Measurements from ENCODE around the gene CASKIN1. TPM values are rescaled to one million over a fixed set of nuclear protein-coding genes. Genes with fewer than 3 reads are reported as not detected.
"Not testable (repeated sequence)": the region's sequence is repeated elsewhere in the genome, so short reads cannot be mapped to it uniquely, and the experiment has no call there.

Gene CASKIN1
- total RNA-seq, 4 donors from 2014 or later: 0.71 to 2.2 (median 1.3) TPM

DNA sequence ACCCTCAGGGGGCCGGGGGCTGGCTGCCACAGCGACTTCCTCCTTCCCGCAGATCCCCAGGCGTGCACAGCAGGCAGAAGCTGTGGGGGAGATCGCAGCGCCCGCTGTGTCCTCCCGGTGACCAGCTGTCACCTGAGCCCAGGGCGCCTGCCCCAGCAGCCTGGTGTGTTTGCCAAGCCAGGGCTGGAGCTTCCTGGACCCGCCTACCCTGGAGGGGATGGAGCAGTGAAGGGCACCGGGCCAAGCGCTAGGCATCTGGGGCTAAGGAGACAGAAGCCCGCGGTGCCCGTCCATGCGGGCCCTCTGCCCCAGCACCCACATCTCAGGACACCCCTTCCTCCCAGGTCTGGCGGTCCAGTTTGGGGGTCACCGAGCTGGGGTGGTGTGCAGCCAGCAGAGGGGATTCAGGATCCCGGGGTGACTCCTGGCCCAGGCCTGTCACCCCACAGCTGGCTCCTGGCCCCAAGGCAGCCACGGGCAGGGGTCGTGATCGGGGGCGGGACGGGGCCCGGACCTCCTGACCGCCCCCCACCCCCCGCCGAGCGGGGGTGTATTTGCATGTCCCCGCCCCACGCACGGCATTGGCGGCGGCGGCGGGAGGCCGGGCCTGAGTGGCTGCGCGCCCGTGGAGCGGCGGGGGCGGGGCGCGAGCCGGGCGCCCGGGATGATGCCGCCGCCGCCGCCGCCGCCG, 48.3 kb downstream of the CASKIN1 start, which contains the start of gene RAB26:
RAB26 (plus strand) TSS at position 645 of the 691 bp plus-strand sequence. CDS start 159 bp downstream, outside the sequence.
- TF ChIP-seq, protein P1, sequence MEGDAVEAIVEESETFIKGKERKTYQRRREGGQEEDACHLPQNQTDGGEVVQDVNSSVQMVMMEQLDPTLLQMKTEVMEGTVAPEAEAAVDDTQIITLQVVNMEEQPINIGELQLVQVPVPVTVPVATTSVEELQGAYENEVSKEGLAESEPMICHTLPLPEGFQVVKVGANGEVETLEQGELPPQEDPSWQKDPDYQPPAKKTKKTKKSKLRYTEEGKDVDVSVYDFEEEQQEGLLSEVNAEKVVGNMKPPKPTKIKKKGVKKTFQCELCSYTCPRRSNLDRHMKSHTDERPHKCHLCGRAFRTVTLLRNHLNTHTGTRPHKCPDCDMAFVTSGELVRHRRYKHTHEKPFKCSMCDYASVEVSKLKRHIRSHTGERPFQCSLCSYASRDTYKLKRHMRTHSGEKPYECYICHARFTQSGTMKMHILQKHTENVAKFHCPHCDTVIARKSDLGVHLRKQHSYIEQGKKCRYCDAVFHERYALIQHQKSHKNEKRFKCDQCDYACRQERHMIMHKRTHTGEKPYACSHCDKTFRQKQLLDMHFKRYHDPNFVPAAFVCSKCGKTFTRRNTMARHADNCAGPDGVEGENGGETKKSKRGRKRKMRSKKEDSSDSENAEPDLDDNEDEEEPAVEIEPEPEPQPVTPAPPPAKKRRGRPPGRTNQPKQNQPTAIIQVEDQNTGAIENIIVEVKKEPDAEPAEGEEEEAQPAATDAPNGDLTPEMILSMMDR (IDR thresholded peaks at IDR 0.05): no peak
- no peak for TF ChIP-seq POLR2A (IDR thresholded peaks at IDR 0.05)
- peak; percentile 59 to 95 for DNase-seq (ENCODE audit: low spot score in 2 of 2)

DNA sequence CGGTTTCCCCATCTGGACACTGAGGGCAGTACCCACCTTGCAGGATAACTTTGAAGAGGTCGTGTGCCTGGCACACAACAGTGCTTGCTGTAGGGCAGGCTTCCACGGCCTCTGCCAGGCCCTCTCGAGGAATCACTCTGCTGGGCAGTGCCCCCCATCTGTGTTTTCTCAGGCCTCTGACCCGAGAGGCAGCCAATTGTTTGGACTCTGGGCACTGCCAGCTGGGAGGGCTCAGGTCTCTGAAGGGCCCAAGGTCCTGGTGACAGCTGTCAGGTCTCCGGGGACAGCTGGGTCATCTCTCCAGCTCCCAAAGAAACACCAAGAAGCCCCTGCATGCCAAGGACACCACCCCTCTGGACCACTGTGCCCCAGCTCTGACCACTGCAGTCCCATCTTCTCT, 49.0 kb downstream of the CASKIN1 start:
- TF ChIP-seq POLR2A (IDR thresholded peaks at IDR 0.05): no peak
- TF ChIP-seq, protein P1 (IDR thresholded peaks at IDR 0.05): no peak
- no peak overlapping the region for H3K4me3 ChIP-seq (ENCODE audit: low read depth, poor library complexity, severe bottlenecking)
- intact Hi-C loops (cut with DNase I; ENCODE audit: low total_unique reads): no loop called here
- no peak for DNase-seq (ENCODE audit: low spot score in 2 of 2)
- 70 to 92% methylated on average over 5 of the region's 6 CpGs for WGBS, 2 donors

More for the DNA sequence above, 48.3 kb downstream of the CASKIN1 start, which contains the start of gene RAB26:
- intact Hi-C loops (cut with DNase I; ENCODE audit: low total_unique reads): no loop called here
- 20 to 25% methylated on average over 2 to 15 of the region's 55 CpGs for WGBS, 2 donors
- no peak within 1 kb of the TSS for H3K4me3 ChIP-seq (ENCODE audit: low read depth, poor library complexity, severe bottlenecking)

DNA sequence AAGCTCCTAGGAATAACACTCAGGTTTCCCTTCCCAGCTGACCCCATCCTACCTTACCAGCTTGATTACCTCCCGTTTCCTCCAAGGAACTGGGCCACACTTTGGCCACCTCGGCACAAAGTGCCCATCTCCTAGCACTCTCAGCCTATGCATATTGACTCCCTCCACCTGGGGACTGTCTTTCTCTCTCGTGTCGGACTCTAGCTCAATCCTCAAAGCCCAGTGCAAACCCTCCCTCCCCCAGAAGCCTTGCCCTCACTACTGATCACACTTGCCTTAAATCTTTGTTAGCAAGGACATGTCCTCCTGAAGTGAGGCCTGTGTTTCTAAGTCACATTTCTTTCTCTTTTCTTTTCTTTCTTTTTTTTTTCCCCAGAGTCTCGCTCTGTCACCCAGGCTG, 50.6 kb downstream of the CASKIN1 start:
- H3K4me3 ChIP-seq (ENCODE audit: low read depth, poor library complexity, severe bottlenecking): no peak overlapping the region
- intact Hi-C loops (cut with DNase I; ENCODE audit: low total_unique reads): no loop called here
- WGBS, 2 donors: 89 to 90% methylated on average over 5 of the region's 5 CpGs
- no peak for DNase-seq (ENCODE audit: low spot score in 2 of 2)
- TF ChIP-seq, protein P1 (IDR thresholded peaks at IDR 0.05): no peak
- no peak for TF ChIP-seq POLR2A (IDR thresholded peaks at IDR 0.05)

DNA sequence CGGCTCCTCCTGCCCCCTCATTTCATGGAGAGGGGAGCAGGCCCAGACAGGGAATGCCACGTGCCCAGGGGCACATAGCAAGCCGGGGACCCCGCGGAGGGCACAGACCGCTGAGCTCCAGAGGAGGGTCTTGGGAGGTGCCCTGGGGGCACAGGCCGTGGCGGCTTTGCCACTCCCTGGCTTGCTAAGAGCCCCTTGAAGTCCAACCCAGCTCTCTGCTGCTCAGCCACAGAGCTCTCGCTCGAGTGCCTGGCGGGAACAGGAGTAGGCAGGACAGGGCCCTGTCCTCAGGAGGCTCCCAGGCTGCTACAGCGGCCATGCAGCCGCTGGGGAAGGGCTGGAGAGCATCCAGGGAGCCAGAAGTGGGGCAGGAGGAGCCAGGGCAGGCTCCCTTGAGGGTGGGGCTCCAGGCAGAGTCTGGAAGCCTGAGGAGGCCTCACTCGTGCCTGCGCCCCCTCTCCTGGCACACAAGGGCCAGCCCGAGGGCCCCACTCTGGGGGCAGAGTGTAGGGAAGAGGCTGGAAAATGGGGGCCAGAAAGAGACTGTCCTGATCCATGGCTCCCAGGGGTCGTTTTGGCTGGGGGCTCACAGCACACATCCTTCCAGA, 52.4 kb downstream of the CASKIN1 start:
- TF ChIP-seq, protein P1 (IDR thresholded peaks at IDR 0.05): no peak
- no peak for TF ChIP-seq POLR2A (IDR thresholded peaks at IDR 0.05)
- DNase-seq (ENCODE audit: low spot score in 2 of 2): peak in 1 of 2 donors; percentile 84
- intact Hi-C loops (cut with DNase I; ENCODE audit: low total_unique reads): loop anchor here (5.0 kb wide), 1 partner anchor 122 kb away; no protein-coding TSS in a partner anchor
- 67 to 77% methylated on average over 11 to 17 of the region's 17 CpGs for WGBS, 2 donors
- H3K4me3 ChIP-seq (ENCODE audit: low read depth, poor library complexity, severe bottlenecking): no peak overlapping the region

DNA sequence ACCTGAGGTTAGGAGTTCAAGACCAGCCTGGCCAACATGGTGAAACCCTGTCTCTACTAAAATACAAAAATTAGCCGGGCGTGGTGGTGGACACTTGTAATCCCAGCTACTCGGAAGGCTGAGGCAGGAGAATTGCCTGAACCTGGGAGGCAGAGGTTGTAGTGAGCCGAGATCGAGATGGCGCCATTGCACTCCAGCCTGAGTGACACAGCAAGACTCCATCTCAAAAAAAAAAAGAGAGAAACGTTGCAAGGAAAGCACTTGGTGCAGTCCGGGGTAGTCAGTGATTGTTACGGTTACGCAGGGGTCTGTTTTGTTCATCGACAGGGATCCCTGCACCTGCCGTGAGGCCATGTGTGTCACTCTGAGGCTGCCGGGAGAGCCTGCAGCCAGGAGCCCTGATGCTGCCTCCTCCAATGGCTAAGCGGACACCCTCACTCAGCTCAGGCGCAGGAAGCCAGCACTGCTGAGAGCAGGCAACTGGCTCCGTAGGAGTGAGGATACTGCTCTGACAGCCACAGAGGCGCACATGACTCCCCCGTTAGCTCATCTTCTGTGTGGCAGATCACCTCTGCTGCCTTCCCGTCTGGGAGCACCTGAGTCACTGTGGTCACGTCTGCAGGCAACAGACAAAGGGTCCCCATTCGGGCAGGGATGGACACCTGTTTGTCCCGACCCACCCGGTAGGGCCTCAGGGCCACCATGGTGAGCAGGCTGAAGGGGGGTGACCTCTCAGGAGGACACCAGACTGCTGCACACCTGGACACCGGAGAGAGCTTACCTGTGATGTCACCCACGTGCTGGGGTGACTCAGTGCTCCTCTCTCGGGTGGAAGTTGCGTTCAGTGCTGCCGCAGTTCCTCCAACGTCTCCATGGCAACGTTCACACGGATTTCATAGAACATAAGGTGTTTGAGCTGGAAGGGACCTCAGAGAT, 53.2 kb downstream of the CASKIN1 start:
- WGBS, 2 donors: 72 to 74% methylated on average over 22 to 31 of the region's 31 CpGs
- TF ChIP-seq, protein P1 (IDR thresholded peaks at IDR 0.05): no peak
- TF ChIP-seq POLR2A (IDR thresholded peaks at IDR 0.05): no peak
- no peak overlapping the region for H3K4me3 ChIP-seq (ENCODE audit: low read depth, poor library complexity, severe bottlenecking)
- DNase-seq (ENCODE audit: low spot score in 2 of 2): peak in 1 of 2 donors; percentile 81
- intact Hi-C loops (cut with DNase I; ENCODE audit: low total_unique reads): loop anchor here (5.0 kb wide), 1 partner anchor 121 kb away; no protein-coding TSS in a partner anchor

DNA sequence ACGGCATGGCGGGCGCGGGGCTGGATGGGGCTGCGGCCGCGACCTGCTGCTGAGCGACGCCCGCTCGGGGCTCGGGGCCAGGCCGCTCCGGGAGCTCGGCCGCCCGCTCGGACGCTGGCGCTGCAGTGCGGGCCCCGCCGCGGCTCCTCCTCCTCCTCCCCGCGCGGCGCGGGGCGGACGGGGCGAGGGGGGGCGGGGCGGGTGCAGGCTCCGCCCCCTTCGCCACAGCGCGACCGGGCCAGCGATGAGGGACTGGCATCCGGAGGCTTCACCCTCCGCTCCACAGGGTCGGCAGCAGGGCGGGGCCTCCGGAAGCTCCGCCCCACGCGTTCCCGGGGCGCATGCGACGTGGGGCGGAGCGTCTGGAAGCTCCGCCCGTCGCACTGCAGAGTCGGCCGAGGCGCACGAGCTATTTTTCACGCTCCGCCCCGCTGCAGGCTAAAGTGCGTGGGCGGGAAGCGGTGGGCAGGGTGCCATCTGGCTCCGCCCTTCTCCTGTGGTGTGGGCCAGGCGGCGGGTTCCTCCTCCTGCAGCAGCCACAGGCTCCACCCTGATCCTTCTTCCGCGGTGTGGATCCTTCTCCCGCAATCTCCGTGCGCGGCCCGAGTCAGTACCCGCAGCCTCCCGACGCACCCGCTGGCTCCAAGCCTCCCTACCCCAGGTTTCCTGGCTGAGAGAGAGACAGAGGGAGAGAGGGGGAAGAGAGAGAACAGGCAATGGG, 60.5 kb downstream of the CASKIN1 start, which contains the start of gene PKD1:
PKD1 (minus strand) TSS at position 129 of the 721 bp plus-strand sequence. CDS start 209 bp downstream, outside the sequence.
- 0% methylated on average over 24 to 33 of the region's 81 CpGs for WGBS, 2 donors
- intact Hi-C loops (cut with DNase I; ENCODE audit: low total_unique reads): not testable (repeated sequence)
- H3K4me3 ChIP-seq (ENCODE audit: low read depth, poor library complexity, severe bottlenecking): peak within 1 kb of the TSS; percentile 45
- peak; percentile 97 to 99 for DNase-seq (ENCODE audit: low spot score in 2 of 2)

DNA sequence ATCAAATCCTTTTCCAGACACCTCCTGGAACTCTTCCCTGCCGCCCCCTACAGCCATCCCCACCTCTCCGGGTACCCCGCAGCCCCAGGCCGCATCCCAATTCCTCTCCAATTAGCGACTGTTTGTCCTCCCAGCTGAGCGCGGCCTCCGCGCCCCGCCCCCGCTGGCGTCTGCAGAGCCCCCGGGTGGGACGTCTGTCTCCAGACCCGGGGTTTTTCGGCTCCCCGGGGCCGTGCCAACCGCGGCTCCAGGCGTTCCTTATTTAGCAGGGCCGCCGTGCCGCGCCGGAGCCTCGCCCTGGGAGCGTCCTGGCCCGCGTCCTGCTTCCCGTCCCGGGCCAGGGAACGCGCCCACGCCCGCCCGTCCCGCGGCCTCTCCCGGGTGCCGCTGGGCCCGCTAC, 61.3 kb downstream of the CASKIN1 start:
- WGBS, 2 donors: 1 to 2% methylated on average over 10 to 20 of the region's 42 CpGs
- DNase-seq (ENCODE audit: low spot score in 2 of 2); intact Hi-C loops (cut with DNase I; ENCODE audit: low total_unique reads): not testable (repeated sequence)
- peak overlapping the region; percentile 45 for H3K4me3 ChIP-seq (ENCODE audit: low read depth, poor library complexity, severe bottlenecking)

DNA sequence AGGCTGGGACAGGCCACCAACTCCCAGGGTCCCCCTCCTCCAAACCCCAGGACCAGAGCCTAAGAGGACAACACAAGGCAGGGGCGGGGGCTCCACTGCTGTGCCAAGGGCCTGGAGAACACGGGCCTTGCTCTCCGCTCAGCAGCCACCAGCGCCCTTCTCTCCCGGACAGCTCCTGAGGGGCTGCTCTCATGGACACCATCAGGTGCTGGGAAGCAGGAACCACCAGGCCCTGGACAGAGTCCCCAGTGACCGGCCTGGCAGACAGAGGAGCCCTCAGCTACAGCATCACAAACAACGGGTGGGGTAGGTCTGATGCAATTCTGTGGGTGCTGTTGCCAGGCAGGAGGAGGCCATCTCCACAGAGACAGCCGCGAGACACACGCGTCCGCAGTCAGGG, 62.6 kb downstream of the CASKIN1 start:
- WGBS, 2 donors: 24% methylated on average over 6 of the region's 12 CpGs; no CpG with 5 or more reads in 1 of the 2 donors
- H3K4me3 ChIP-seq (ENCODE audit: low read depth, poor library complexity, severe bottlenecking); DNase-seq (ENCODE audit: low spot score in 2 of 2); intact Hi-C loops (cut with DNase I; ENCODE audit: low total_unique reads): not testable (repeated sequence)

Measured in lower leg skin (tissue), 4 donors.